H1 (cell line): ENCODE data around the gene DHX36. TPM values are rescaled to one million over a fixed set of nuclear protein-coding genes. Genes with fewer than 3 reads are reported as not detected.
A peak's percentile ranks its signal among the peaks of the same experiment; 100 is the strongest.

ENCODE experiments used
- CTCF ChIA-PET: fragments of 300-600 bp; sonication (Branson Sonifier 250); formaldehyde crosslinking; loops from one replicate; lab custom pipeline; 2021; ENCODE audit not compliant: partially characterized antibody; lab: Charles Lee
- POLR2A ChIA-PET: fragments of 300-600 bp; sonication (Branson Sonifier 250); formaldehyde crosslinking; loops from one replicate; lab custom pipeline; 2021; ENCODE audit warnings: inconsistent platforms; ENCODE audit not compliant: partially characterized antibody; lab: Charles Lee
- DNase-seq, 2 experiments: peaks; one replicate each; pipeline versions ENCODE4 v3.0.0 to v3.0.0-alpha.2; 2010 to 2022; ENCODE audit warnings: low spot score in 2 of 2, low read depth in 1 of 2, mixed read lengths in 1 of 2
- FAIRE-seq: peaks from 2 replicates; lab custom pipeline; 2011; peaks lifted over from hg19 to GRCh38; lab: Jason Lieb, UNC
- H2AFZ ChIP-seq: 2 replicates; pipeline ENCODE4 v1.8.1; 2012; ENCODE audit warnings: low read length, inconsistent platforms
- H2AK5ac ChIP-seq: 2 replicates; pipeline ENCODE4 v1.6.1; 2013; ENCODE audit warnings: low read depth, low read length
- H2BK120ac ChIP-seq: replicated peaks from 2 replicates; pipeline ENCODE3; 2013; ENCODE audit warnings: low read depth, low read length, inconsistent platforms
- H2BK12ac ChIP-seq: 2 replicates; pipeline ENCODE4 v1.6.1; 2013; ENCODE audit warnings: low read depth, low read length
- H2BK15ac ChIP-seq: 2 replicates; pipeline ENCODE4 v1.6.1; 2013; ENCODE audit warnings: low read length
- H2BK20ac ChIP-seq: 2 replicates; pipeline ENCODE4 v1.6.1; 2013; ENCODE audit warnings: low read length
- H2BK5ac ChIP-seq: 2 replicates; pipeline ENCODE4 v1.6.1; 2013; ENCODE audit warnings: low read depth, low read length
- H3K14ac ChIP-seq: 2 replicates; pipeline ENCODE4 v1.6.1; 2013; ENCODE audit warnings: inconsistent platforms; ENCODE audit not compliant: insufficient read length
- H3K18ac ChIP-seq: 2 replicates; pipeline ENCODE4 v1.6.1; 2013; ENCODE audit warnings: low read length; ENCODE audit errors: extremely low read depth
- H3K23ac ChIP-seq: 2 replicates; pipeline ENCODE4 v1.6.1; 2013; ENCODE audit warnings: inconsistent platforms; ENCODE audit not compliant: insufficient read length
- H3K23me2 ChIP-seq: 2 replicates; pipeline ENCODE4 v1.6.1; 2013; ENCODE audit warnings: low read depth, low read length
- H3K27ac ChIP-seq: 2 replicates; pipeline ENCODE4 v1.6.1; 2011; ENCODE audit warnings: low read depth, low read length, inconsistent platforms
- H3K27me3 ChIP-seq, 4 experiments: replicated peaks in 1 of 4; 1 replicate in 1 of 4; 2 replicates in 3 of 4; pipeline versions ENCODE4 v1.6.1 to v1.8.1; 2011 to 2013; ENCODE audit warnings: low read length in 3 of 4, mild to moderate bottlenecking in 3 of 4, inconsistent platforms in 2 of 4, mixed read lengths in 2 of 4, moderate library complexity in 1 of 4; ENCODE audit not compliant: control insufficient read depth in 3 of 4, insufficient read depth in 3 of 4; ENCODE audit errors: extremely low read depth in 1 of 4
- H3K36me3 ChIP-seq, 4 experiments: 2 replicates each; pipeline versions ENCODE4 v1.6.1 to v1.8.1; 2011 to 2013; ENCODE audit warnings: mild to moderate bottlenecking in 4 of 4, low read length in 3 of 4, moderate library complexity in 2 of 4, control low read depth in 1 of 4, inconsistent platforms in 1 of 4; ENCODE audit not compliant: insufficient read depth in 4 of 4, control insufficient read depth in 2 of 4
- H3K4ac ChIP-seq: replicated peaks from 2 replicates; pipeline ENCODE3; 2013; ENCODE audit warnings: low read length, low read depth, mixed read lengths, inconsistent platforms; ENCODE audit not compliant: insufficient read length
- H3K4me1 ChIP-seq, 4 experiments: replicated peaks in 1 of 4; 1 replicate in 1 of 4; 2 replicates in 3 of 4; pipeline versions ENCODE4 v1.6.1 to v1.8.1; 2011 to 2013; ENCODE audit warnings: low read length in 3 of 4, inconsistent platforms in 2 of 4, mixed read lengths in 1 of 4; ENCODE audit not compliant: insufficient read depth in 4 of 4, control insufficient read depth in 3 of 4
- H3K4me2 ChIP-seq, 2 experiments: 2 replicates each; pipeline versions ENCODE4 v1.6.1 to v1.8.1; 2011 to 2013; ENCODE audit warnings: low read depth in 2 of 2, low read length in 2 of 2, control low read depth in 1 of 2, inconsistent platforms in 1 of 2, mild to moderate bottlenecking in 1 of 2; ENCODE audit not compliant: insufficient read depth in 1 of 2
- H3K4me3 ChIP-seq, 4 experiments: fragments of 200-600, 300-600 bp in 1 of 4; sonication (generic), shearing (Covaris generic), sonication (Bioruptor Twin) in 1 of 4; 2 replicates each; pipeline versions ENCODE4 v1.5.1 to v1.8.1; 2011 to 2016; ENCODE audit warnings: low read length in 4 of 4, low read depth in 3 of 4, control low read depth in 2 of 4, inconsistent platforms in 2 of 4, mild to moderate bottlenecking in 2 of 4, mixed read lengths in 1 of 4, moderate library complexity in 1 of 4; ENCODE audit not compliant: insufficient read depth in 2 of 4; ENCODE audit errors: extremely low read depth in 1 of 4
- H3K56ac ChIP-seq: replicated peaks from 2 replicates; pipeline ENCODE3; 2013; ENCODE audit warnings: low read depth, mild to moderate bottlenecking, mixed read lengths, low read length, inconsistent platforms; ENCODE audit not compliant: insufficient read length
- H3K79me1 ChIP-seq: 2 replicates; pipeline ENCODE4 v1.6.1; 2013; ENCODE audit warnings: low read depth, low read length, control low read depth
- H3K79me2 ChIP-seq, 2 experiments: 2 replicates each; pipeline versions ENCODE4 v1.6.1 to v1.8.1; 2012 to 2013; ENCODE audit warnings: low read length in 2 of 2, mild to moderate bottlenecking in 2 of 2, inconsistent platforms in 1 of 2; ENCODE audit not compliant: insufficient read depth in 2 of 2, control insufficient read depth in 1 of 2
- H3K9ac ChIP-seq, 4 experiments: replicated peaks in 1 of 4; 1 replicate in 1 of 4; 2 replicates in 3 of 4; pipeline versions ENCODE4 v1.6.1 to v1.8.1; 2011 to 2013; ENCODE audit warnings: low read depth in 3 of 4, low read length in 3 of 4, control low read depth in 2 of 4, mild to moderate bottlenecking in 2 of 4, moderate library complexity in 2 of 4, inconsistent platforms in 1 of 4; ENCODE audit errors: extremely low read depth in 1 of 4
- H3K9me3 ChIP-seq, 2 experiments: 2 replicates each; pipeline versions ENCODE4 v1.6.1 to v1.8.1; 2012 to 2013; ENCODE audit warnings: mild to moderate bottlenecking in 2 of 2, moderate library complexity in 2 of 2, control low read depth in 1 of 2, inconsistent platforms in 1 of 2, low read depth in 1 of 2, low read length in 1 of 2, mixed read lengths in 1 of 2; ENCODE audit not compliant: insufficient read depth in 2 of 2
- H4K20me1 ChIP-seq, 2 experiments: replicated peaks in 1 of 2; 2 replicates each; pipeline versions ENCODE3 to v1.8.1; 2011 to 2013; ENCODE audit warnings: inconsistent platforms in 2 of 2, low read length in 2 of 2, mild to moderate bottlenecking in 1 of 2; ENCODE audit not compliant: insufficient read depth in 2 of 2, control insufficient read depth in 1 of 2
- H4K5ac ChIP-seq: 2 replicates; pipeline ENCODE4 v1.6.1; 2013; ENCODE audit warnings: low read length, low read depth, mixed read lengths, inconsistent platforms; ENCODE audit not compliant: insufficient read length
- H4K8ac ChIP-seq: 2 replicates; pipeline ENCODE4 v1.8.0; 2013; ENCODE audit warnings: mild to moderate bottlenecking, moderate library complexity, low read length, inconsistent platforms; ENCODE audit not compliant: insufficient read depth; ENCODE audit errors: extremely low read depth
- H4K91ac ChIP-seq: replicated peaks from 2 replicates; pipeline ENCODE3; 2013; ENCODE audit warnings: low read length, mixed read lengths, inconsistent platforms; ENCODE audit not compliant: insufficient read length
- CBX5 ChIP-seq: fragments of 300-800, 300-1000 bp; sonication (generic); IDR thresholded peaks from 2 replicates; pipeline ENCODE4 v1.7.1; 2016; ENCODE audit warnings: antibody characterized with exemption, low read length, low read depth
- CTCF ChIP-seq, 3 experiments: IDR thresholded peaks; 1 replicate in 2 of 3; 2 replicates in 1 of 3; pipeline versions ENCODE4 v1.5.1 to v1.6.1; 2011; ENCODE audit warnings: low read length in 3 of 3, mild to moderate bottlenecking in 3 of 3, inconsistent platforms in 2 of 3, low read depth in 1 of 3, moderate library complexity in 1 of 3; ENCODE audit not compliant: insufficient read depth in 1 of 3; ENCODE audit errors: control extremely low read depth in 1 of 3
- RAD21 ChIP-seq, 2 experiments: IDR thresholded peaks in 1 of 2; conservative IDR thresholded peaks in 1 of 2; 2 replicates each; pipeline ENCODE4 v1.6.1; 2011; ENCODE audit warnings: low read depth in 2 of 2, low read length in 2 of 2, improper control_type of control experiment in 1 of 2, inconsistent platforms in 1 of 2, mild to moderate bottlenecking in 1 of 2, moderate library complexity in 1 of 2
- WGBS, 2 experiments: shearing (Covaris generic) in 1 of 2; methylation state at CpG; one replicate each; pipeline versions ENCODE4 v1.1.6 to v1.1.7; 2013 to 2015; ENCODE audit warnings: low lambda C conversion rate in 2 of 2, mixed read lengths in 2 of 2, inconsistent platforms in 1 of 2, low coverage in 1 of 2, missing lambda C conversion rate in 1 of 2; ENCODE audit not compliant: insufficient replicate concordance in 2 of 2, insufficient coverage in 1 of 2, insufficient read length in 1 of 2; ENCODE audit errors: extremely low coverage in 1 of 2, missing lambda C conversion rate in 1 of 2; 5-methylcytosine and 5-hydroxymethylcytosine counted together
- polyA plus RNA-seq, 7 experiments: library from polyadenylated mRNA; depleted of rRNA in 3 of 7; stranded (reverse) in 5 of 7; unstranded in 2 of 7; fragments of >200 nt in 5 of 7; fragments of 200-250 nt in 2 of 7; gene quantifications; 1 replicate in 5 of 7; 2 replicates in 1 of 7; 4 replicates in 1 of 7; pipeline versions ENCODE4 v1.2.1 to v1.2.3, GENCODE V29; 2011 to 2013; ENCODE audit warnings: missing spikeins in 2 of 7, mixed read lengths in 2 of 7
- total RNA-seq: library from RNA; stranded (reverse); fragmentation: NEBNext Ultra II Directional; extraction: Animal tissue kit (Norgen Biotek cat#: 25700); gene quantifications from 2 replicates; pipeline ENCODE4 v1.2.1, GENCODE V29; 2021

The DHX36 gene
- total and polyA plus RNA-seq, 2 of the 8 experiments (the other 6 are each of a cell fraction or from before 2014, with no cell fraction given), result 44.9 to 131 TPM

GRCh38 chr3:154334973-154335420 lies 10.7 kb upstream of the DHX36 start:
- POLR2A ChIA-PET, result interaction anchor here (1.1 kb wide), 1 partner anchor 10 kb away, joined by 3 read pairs; no protein-coding TSS in a partner anchor
- no peaks in the 10 kb centered on the region for H3K4me1 ChIP-seq
- no peak overlapping the region for H3K27ac ChIP-seq
- H4K20me1 ChIP-seq, result no peaks in the 10 kb centered on the region
- FAIRE-seq (no peak), DNase-seq (no peak)
- no peak overlapping the region for H3K23ac ChIP-seq
- H2BK20ac ChIP-seq, result no peak overlapping the region
- H3K9me3 ChIP-seq, result no peaks in the 10 kb centered on the region
- no peaks in the 10 kb centered on the region for H3K79me2 ChIP-seq
- no peak overlapping the region for H2AFZ ChIP-seq
- H3K14ac ChIP-seq, result no peak overlapping the region
- H3K4me3 ChIP-seq, result no peak overlapping the region
- H4K8ac ChIP-seq, result no peak overlapping the region
- CTCF ChIA-PET, result interaction anchor here (0.7 to 2.2 kb wide), 4 partner anchors 10 to 129 kb away, joined by 3 to 9 read pairs (median 6); no protein-coding TSS in a partner anchor
- WGBS, 2 experiments, result 42% methylated on average over 3 of the region's 3 CpGs; no CpG with 5 or more reads in 1 of the 2 experiments
- H3K36me3 ChIP-seq, result no peaks in the 10 kb centered on the region
- H3K4ac ChIP-seq, result no peak overlapping the region
- no peak overlapping the region for H4K5ac ChIP-seq
- H2AK5ac ChIP-seq, result no peak overlapping the region
- no peak overlapping the region for H2BK5ac ChIP-seq
- H3K9ac ChIP-seq, result no peak overlapping the region
- H3K4me2 ChIP-seq, result no peak overlapping the region
- H2BK12ac ChIP-seq, result no peak overlapping the region
- no peaks in the 10 kb centered on the region for H3K79me1 ChIP-seq
- no peak overlapping the region for H3K56ac ChIP-seq
- no peaks in the 10 kb centered on the region; a peak in 1 of 7 replicates for H3K27me3 ChIP-seq
- no peak overlapping the region for H2BK15ac ChIP-seq
- TF ChIP-seq RAD21 (IDR thresholded peaks at IDR 0.05 in 1 of 2, conservative IDR thresholded peaks at IDR 0.05 in 1 of 2; ENCODE audit: low read depth in 2 of 2, low read length in 2 of 2), result peak in 1 of 2 experiments; percentile 44
- TF ChIP-seq CBX5, result no peak
- TF ChIP-seq CTCF (IDR thresholded peaks at IDR 0.05; ENCODE audit: control extremely low read depth in 1 of 3, insufficient read depth in 1 of 3, low read depth in 1 of 3, low read length in 3 of 3), result peak in 1 of 3 experiments; percentile 11; a peak in 1 of 4 replicates
- no peak overlapping the region for H3K18ac ChIP-seq
- H3K23me2 ChIP-seq, result no peaks in the 10 kb centered on the region
- no peak overlapping the region for H4K91ac ChIP-seq
- H2BK120ac ChIP-seq, result no peak overlapping the region
